Measurements from ENCODE around the gene UBASH3B.

UBASH3B gene

DNA sequence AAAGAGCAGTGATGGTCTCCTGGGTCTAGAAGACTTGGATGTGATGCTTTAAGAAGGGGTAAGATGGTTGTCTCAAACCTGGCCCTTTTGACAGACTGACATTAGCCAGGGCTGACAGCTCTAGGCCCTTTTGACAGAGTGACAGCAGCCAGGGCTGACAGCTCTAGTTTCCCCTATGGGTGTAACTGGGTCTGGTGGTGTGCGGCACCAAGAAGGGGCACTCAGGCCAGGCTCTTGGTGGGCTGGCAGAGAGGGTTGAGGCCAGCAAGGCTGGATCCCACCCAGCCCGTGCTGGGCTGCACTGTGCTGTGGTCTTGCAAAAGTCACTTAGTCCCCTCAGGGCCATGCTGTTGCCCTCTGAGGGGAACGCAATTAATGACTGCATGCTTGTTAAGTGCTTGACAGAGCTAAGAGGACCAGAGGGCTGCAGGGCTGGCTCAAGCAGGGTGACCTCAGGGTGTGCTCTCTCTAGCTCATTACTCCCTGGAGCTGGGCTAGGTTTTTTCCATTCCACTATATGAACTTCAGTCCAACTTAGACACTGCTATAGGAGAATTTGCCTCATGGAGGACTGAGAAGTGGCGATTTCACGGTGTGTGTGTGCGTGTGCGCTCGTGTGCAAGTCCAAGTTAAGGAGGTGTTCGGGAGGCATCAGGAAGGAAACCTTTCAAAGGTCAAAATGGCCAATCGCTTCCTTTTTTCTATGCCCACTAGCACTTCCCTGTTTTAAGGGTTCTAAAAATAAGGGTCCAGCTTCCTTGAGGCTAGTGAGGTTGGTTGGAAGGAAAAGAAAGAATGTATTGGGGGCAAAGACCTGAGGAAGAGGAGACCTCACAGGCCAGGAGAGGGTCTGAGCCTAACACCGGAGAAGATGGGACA is 4.4 kb downstream of the UBASH3B start:
- Histone ChIP-seq H3K9me3 (ENCODE audit: control insufficient read depth, insufficient read depth, low read length) (no peaks in the 10 kb centered on the region), H3K36me3 (ENCODE audit: insufficient read depth, low read length) (no peaks in the 10 kb centered on the region), H3K9ac (ENCODE audit: low read depth, low read length) (no peak overlapping the region), H3K4me1 (ENCODE audit: insufficient read depth, low read length) (peaks cover 7% of the 10 kb centered on the region; the same call in 1 of the 2 replicates)

- Histone ChIP-seq H3K9me3 (ENCODE audit: control insufficient read depth, insufficient read depth, low read length) (no peaks in the 10 kb centered on the region), H3K4me1 (ENCODE audit: insufficient read depth, low read length) (peaks cover 6% of the 10 kb centered on the region; the same call in 1 of the 2 replicates), H3K9ac (ENCODE audit: low read depth, low read length) (no peak overlapping the region), H3K36me3 (ENCODE audit: insufficient read depth, low read length) (no peaks in the 10 kb centered on the region)
Observed at GRCh38 chr11:122661182-122661945, 5.8 kb downstream of the UBASH3B start.

DNA sequence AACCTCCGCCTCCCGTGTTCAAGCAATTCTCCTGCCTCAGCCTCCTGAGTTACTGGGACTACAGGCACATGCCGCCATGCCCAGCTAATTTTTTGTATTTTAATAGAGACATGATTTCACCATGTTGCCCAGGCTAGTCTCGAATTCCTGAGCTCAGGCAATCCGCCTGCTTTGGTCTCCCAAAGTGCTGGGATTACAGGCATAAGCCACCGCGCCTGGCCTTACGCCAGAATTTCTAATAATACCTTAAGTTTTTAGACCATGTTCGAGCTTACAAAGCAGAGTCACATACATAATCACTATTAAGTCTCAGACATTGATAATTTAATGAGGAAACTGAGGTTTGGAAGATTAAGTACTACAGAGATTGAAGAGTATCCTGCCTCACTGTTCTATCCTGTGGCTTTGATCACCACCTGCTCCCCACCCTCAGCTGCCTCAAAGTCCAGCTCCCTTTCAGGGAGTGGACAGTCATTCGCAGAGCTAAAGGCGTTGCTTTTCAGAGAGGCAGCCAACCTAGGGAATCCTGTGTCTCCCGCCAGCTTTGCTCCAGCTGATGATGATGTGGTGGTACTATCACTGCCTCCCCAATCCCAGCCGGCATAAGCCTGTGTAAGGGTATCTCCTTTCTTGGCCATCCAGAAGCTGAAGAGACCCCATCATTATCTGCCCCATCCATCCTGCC is 7.7 kb downstream of the UBASH3B start:
- H3K9me3 ChIP-seq (ENCODE audit: control insufficient read depth, insufficient read depth, low read length): no peaks in the 10 kb centered on the region
- H3K4me1 ChIP-seq (ENCODE audit: insufficient read depth, low read length): peaks cover 6% of the 10 kb centered on the region; the same call in 1 of the 2 replicates
- H3K9ac ChIP-seq (ENCODE audit: low read depth, low read length): no peak overlapping the region
- no peaks in the 10 kb centered on the region for H3K36me3 ChIP-seq (ENCODE audit: insufficient read depth, low read length)

DNA sequence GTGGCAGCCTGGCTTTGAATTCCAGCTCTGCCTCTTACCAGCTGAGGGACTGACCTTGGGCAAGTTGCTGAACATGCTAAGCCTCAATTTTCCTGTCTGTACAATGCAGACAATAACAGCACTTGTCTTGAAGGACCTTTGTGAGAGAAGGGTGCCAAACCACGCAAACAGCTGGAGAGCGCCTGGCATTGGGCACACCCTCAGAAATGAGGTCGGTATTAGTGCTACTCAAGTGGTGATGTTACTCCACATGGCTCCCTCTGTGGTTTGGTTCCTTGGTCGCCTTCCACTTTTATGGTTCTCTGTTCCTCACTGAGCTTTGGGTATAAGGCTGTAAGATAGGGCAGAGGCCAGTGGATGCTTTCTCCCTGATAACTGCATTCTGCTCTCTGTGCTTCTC is 8.2 kb downstream of the UBASH3B start:
- peaks cover 6% of the 10 kb centered on the region; the same call in 1 of the 2 replicates for H3K4me1 ChIP-seq (ENCODE audit: insufficient read depth, low read length)
- H3K36me3 ChIP-seq (ENCODE audit: insufficient read depth, low read length): no peaks in the 10 kb centered on the region
- no peaks in the 10 kb centered on the region for H3K9me3 ChIP-seq (ENCODE audit: control insufficient read depth, insufficient read depth, low read length)
- H3K9ac ChIP-seq (ENCODE audit: low read depth, low read length): no peak overlapping the region

- Histone ChIP-seq H3K9me3 (ENCODE audit: control insufficient read depth, insufficient read depth, low read length) (no peaks in the 10 kb centered on the region; the same call in 1 of the 2 replicates), H3K4me1 (ENCODE audit: insufficient read depth, low read length) (peaks cover 6% of the 10 kb centered on the region; the same call in 1 of the 2 replicates), H3K36me3 (ENCODE audit: insufficient read depth, low read length) (no peaks in the 10 kb centered on the region), H3K9ac (ENCODE audit: low read depth, low read length) (no peak overlapping the region)
Observed at GRCh38 chr11:122664188-122664587, 8.7 kb downstream of the UBASH3B start.

DNA sequence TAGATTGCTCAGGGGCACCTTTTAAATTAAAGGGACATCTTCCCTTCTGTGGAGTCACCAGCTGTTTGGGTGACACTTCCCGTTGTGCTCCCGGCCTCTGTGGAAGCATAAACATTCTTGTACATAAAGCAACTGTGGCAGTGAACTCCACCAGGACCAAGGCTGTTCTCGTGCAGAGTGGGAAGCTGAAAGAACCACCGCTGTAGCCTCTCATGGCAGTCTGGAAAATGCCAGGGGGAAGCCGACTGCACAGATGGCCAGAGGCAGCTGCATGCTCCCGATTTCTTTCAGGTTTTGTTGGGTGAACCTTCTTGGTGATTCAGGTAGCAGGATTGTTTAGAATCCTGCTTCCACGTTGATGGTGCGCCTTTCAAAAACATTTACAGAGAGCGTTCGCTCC is 10.3 kb downstream of the UBASH3B start:
- no peak overlapping the region for H3K9ac ChIP-seq (ENCODE audit: low read depth, low read length)
- no peaks in the 10 kb centered on the region; the same call in 1 of the 2 replicates for H3K9me3 ChIP-seq (ENCODE audit: control insufficient read depth, insufficient read depth, low read length)
- H3K4me1 ChIP-seq (ENCODE audit: insufficient read depth, low read length): peaks cover 6% of the 10 kb centered on the region; the same call in 1 of the 2 replicates
- H3K36me3 ChIP-seq (ENCODE audit: insufficient read depth, low read length): no peaks in the 10 kb centered on the region

GRCh38 chr11:122666743-122667142 is 11.2 kb downstream of the UBASH3B start:
- Histone ChIP-seq H3K9ac (ENCODE audit: low read depth, low read length) (no peak overlapping the region), H3K9me3 (ENCODE audit: control insufficient read depth, insufficient read depth, low read length) (no peaks in the 10 kb centered on the region; the same call in 1 of the 2 replicates), H3K36me3 (ENCODE audit: insufficient read depth, low read length) (no peaks in the 10 kb centered on the region), H3K4me1 (ENCODE audit: insufficient read depth, low read length) (peaks cover 4% of the 10 kb centered on the region; the same call in 1 of the 2 replicates)

DNA sequence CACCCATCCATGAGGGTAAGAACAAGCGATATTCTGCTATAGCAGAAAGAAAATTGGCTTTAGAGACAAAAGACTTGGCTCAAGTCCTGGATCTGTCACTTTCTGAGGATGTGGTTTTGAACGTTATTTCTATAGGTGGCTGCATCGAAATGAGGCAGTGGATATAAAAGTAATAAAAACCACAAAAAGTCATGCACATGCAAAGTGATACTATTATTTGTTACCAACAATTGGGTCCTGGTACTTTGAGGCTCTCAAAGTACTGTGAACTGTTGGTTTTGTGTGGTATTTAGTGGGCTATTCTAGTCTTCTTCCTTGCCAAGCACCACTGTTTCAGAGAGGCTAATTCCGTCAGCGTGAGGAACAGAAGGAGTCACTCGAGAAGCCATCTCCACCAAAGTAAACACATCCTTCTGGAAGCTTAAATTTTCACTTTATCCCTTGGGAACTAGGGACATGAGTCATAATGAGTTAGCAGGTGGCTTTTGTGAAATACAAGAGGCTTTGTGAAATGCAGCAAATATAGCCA is 13.1 kb downstream of the UBASH3B start:
- peaks cover 4% of the 10 kb centered on the region; the same call in 1 of the 2 replicates for H3K4me1 ChIP-seq (ENCODE audit: insufficient read depth, low read length)
- no peak overlapping the region for H3K9ac ChIP-seq (ENCODE audit: low read depth, low read length)

GRCh38 chr11:122670131-122670530 is 14.6 kb downstream of the UBASH3B start:
- Histone ChIP-seq H3K9ac (ENCODE audit: low read depth, low read length) (no peak overlapping the region), H3K9me3 (ENCODE audit: control insufficient read depth, insufficient read depth, low read length) (no peaks in the 10 kb centered on the region; the same call in 1 of the 2 replicates), H3K36me3 (ENCODE audit: insufficient read depth, low read length) (no peaks in the 10 kb centered on the region), H3K4me1 (ENCODE audit: insufficient read depth, low read length) (peaks cover 4% of the 10 kb centered on the region; the same call in 1 of the 2 replicates)

More for the DNA sequence above, 13.1 kb downstream of the UBASH3B start:
- Histone ChIP-seq H3K36me3 (ENCODE audit: insufficient read depth, low read length) (no peaks in the 10 kb centered on the region), H3K9me3 (ENCODE audit: control insufficient read depth, insufficient read depth, low read length) (no peaks in the 10 kb centered on the region; the same call in 1 of the 2 replicates)

- Histone ChIP-seq H3K9me3 (ENCODE audit: control insufficient read depth, insufficient read depth, low read length) (no peaks in the 10 kb centered on the region; the same call in 1 of the 2 replicates), H3K36me3 (ENCODE audit: insufficient read depth, low read length) (no peaks in the 10 kb centered on the region), H3K9ac (ENCODE audit: low read depth, low read length) (no peak overlapping the region), H3K4me1 (ENCODE audit: insufficient read depth, low read length) (peaks cover 7% of the 10 kb centered on the region; the same call in 1 of the 2 replicates)
Observed at GRCh38 chr11:122671400-122671891, 15.9 kb downstream of the UBASH3B start.

GRCh38 chr11:122672892-122673291 is 17.4 kb downstream of the UBASH3B start:
- no peaks in the 10 kb centered on the region; the same call in 1 of the 2 replicates for H3K9me3 ChIP-seq (ENCODE audit: control insufficient read depth, insufficient read depth, low read length)
- no peaks in the 10 kb centered on the region for H3K36me3 ChIP-seq (ENCODE audit: insufficient read depth, low read length)
- H3K4me1 ChIP-seq (ENCODE audit: insufficient read depth, low read length): peaks cover 7% of the 10 kb centered on the region; the same call in 1 of the 2 replicates
- H3K9ac ChIP-seq (ENCODE audit: low read depth, low read length): no peak overlapping the region

GRCh38 chr11:122673701-122674100 is 18.2 kb downstream of the UBASH3B start:
- no peaks in the 10 kb centered on the region; the same call in 1 of the 2 replicates for H3K36me3 ChIP-seq (ENCODE audit: insufficient read depth, low read length)
- no peaks in the 10 kb centered on the region; the same call in 1 of the 2 replicates for H3K9me3 ChIP-seq (ENCODE audit: control insufficient read depth, insufficient read depth, low read length)
- peaks cover 7% of the 10 kb centered on the region; the same call in 1 of the 2 replicates for H3K4me1 ChIP-seq (ENCODE audit: insufficient read depth, low read length)
- no peak overlapping the region for H3K9ac ChIP-seq (ENCODE audit: low read depth, low read length)

DNA sequence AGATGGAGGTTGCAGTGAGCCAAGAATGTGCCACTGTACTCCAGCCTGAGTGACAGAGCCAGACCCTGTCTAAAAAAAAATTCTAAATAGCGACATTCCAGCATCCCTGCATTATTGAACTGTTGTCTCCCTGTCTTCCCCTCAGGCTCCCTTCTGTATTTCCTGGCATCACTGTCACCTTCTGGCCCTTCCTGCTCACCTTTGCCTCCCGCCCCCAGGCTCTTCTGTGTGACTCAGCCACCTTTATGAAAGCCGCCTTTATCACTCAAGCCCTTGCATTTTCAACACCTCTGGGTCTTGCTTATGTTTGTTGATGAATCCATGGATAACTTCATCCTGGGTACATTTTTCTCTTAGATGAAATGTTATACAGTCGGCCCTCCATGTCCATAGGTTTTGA is 21.1 kb downstream of the UBASH3B start:
- Histone ChIP-seq H3K36me3 (ENCODE audit: insufficient read depth, low read length) (no peaks in the 10 kb centered on the region; the same call in 1 of the 2 replicates), H3K4me1 (ENCODE audit: insufficient read depth, low read length) (peaks cover 7% of the 10 kb centered on the region; the same call in 1 of the 2 replicates), H3K9ac (ENCODE audit: low read depth, low read length) (no peak overlapping the region), H3K9me3 (ENCODE audit: control insufficient read depth, insufficient read depth, low read length) (no peaks in the 10 kb centered on the region)
